GM03348 (cell line): ENCODE measurements around the gene CACNA1S.

Source experiments
- DNase-seq: peaks from one replicate; pipeline ENCODE4 v3.0.0; 2012; ENCODE audit warnings: low spot score

Gene CACNA1S

DNA sequence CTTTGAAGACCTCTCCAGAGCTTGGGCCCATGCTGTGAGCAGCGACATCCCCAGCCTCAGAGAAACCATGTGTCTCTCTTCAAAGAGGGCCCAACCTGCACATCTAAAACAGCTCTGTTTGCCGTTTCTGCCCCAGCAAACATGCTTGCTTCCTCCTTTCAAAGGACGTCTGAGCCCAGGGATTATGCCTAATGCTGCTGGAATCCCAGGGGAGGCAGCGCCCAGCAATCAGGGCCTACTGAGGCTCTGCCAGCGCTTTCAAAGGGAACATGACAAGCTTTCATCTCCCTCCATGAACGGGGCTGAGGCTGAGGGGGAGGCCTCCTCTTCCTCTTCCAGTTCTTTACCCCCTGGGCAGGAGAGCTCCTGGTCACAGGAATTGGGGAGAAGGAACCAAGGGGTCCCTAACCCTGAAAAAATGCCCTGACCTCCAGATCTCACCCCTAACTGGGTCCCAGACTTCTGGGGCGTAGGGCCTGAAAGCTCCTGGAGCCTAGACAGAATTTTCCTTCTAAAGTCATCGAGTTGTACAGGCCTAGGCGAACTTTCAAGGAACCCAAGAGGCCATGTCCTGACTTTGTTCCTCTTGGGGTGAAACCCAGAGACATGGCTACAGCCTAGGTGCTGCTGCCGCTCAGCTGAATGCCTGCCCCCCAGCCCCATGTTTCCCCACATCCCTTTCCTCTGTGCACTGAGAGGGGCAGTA is 28.2 kb upstream of the CACNA1S start:
- no peak for DNase-seq

DNA sequence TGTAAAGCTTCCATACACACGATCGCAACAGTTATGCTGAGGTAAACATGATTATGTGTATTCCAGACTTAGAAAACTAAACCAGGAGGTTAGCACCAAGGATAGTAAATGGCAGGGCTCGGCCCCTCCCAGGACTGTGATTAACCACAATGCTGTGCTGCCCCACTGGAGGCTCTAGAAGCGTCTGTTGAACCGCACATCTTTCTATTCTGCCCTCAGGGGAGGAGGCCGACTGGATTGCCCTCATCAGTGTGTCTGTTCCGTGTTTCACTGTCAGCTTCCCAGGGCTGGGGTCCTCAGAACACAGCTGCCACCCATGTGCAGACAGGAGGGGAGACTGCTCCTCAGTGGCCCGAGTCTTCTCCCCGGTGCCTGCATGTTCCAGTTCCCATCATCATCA is 27.5 kb upstream of the CACNA1S start:
- no peak for DNase-seq

DNA sequence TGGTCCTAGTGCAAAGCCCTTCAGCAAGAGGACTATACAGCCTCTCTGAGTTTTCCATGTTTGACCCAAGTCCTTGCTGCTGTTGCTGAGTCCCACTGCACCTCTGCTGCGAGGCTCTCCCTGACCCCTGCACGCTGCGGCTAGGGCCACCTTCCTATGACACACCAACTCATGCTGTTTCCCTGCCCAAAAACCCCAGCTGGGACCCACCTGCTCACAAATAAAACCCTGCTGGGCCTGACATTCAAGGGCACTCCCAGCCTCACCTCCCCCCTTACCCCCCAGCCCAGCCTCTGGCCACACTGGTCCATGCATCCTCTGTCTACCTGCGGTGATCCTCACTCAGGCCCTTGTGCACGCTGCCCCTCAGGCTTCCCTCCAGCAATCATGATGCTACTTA is 27.1 kb upstream of the CACNA1S start:
- no peak for DNase-seq

DNA sequence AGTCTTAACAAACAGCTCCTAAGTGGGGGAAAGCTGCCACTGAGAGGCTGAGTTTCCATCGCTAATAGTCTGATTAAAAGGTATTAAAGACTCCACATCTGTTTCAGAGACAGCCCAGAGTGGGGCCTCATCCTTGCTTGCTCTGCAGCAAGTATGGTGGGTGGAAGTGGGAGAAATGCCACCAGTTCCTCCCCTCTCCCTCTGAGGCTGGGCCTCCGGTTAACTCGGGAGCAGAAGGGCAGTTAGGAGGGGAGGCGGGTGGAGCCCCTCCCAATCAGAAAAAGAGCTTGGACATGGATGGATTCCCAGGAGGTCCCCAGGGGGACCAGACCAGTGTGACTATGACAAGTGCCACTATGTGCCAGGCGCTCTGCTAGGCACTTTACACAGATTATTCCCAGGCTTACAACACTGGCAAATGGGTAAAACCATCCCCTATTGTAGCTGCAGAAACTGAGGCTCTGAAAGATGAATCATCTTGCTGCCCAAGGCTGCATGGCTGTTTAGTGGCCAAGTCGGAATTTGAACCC is 26.1 kb upstream of the CACNA1S start:
- DNase-seq = no peak

DNA sequence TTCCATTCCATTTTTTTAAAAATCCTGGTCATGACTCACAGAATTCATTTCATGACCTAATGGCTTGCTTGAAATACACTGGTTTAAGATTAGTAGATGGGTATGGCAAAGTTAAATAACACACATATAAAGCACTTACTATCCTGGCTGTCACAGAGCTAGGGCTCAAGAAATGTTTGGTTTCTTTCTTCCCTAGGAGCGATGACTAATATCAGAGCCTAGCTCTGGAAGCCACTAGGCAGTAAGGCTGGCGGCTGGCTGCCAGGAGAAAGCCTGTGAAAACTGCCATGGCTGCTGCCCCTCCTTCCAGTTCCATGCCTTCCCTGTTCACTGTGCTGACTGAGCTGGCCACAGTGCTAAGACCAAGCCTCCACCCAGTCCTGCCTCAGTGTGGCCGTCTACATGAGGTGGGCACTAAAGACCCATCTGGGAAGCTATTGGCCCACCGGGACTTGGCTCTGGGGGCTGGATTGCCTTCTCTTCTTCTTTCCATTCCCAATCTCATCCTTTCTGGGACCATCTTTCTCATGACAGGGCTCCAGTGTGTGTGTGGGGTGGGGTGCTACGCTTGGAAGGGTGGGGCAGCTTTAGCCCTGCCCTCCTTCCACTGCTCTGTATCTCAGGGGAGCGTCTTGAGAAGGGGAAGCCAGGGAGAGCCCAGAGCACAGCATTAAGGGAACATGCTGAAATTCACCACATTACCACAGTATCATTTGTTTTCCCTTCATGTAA is 25.5 kb upstream of the CACNA1S start:
- DNase-seq = peak; percentile 85

DNA sequence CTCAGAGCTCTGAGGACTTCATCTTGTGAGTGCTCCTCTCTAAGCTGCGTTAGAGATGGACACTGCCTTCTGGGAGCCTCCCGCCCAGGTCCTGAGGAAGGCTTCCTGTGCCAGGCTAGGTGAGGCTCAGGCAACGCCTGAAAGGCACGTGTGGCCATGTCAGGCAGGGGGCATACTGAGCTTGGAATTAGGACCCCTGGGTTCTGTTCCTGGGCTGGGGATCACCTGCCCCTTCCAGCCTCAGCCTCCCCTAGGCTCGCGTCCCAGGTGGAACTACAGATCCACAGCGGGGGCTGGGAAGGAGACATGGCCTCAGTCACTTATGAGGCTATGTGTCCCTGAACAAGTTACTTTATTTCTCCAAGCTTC is 24.8 kb upstream of the CACNA1S start:
- no peak for DNase-seq

DNA sequence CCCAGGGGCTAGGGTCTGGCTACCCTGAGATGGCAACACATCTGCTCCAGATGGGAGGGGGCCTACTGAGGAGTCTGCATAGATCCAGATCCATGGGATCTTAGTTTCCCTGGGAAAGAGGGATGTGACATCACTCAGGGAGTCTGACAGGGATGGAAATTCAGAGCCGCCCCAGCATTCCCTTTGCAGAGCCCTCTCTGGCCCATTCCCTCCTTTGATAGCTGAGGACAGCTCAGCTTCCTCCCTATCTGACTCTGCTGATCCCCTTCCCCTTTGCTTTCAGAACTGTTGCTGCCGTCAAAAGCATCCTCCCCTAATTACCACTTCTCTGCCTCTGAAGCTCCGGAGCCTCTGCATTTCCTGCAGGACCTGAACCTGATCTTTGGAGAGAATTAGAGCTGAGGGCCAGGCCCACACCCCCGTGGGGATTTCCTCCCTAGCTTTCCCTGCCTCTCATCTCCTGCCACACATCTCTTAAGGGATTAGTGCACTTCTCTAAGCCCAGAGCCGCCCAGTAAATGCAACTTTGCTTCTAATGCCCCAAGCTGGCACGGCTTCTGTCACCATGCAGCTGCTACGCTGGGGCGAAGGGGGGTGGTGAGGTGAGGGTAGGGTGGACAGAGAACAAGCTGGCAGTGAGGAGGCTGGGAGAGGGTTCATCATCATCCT is 24.3 kb upstream of the CACNA1S start:
- no peak for DNase-seq

DNA sequence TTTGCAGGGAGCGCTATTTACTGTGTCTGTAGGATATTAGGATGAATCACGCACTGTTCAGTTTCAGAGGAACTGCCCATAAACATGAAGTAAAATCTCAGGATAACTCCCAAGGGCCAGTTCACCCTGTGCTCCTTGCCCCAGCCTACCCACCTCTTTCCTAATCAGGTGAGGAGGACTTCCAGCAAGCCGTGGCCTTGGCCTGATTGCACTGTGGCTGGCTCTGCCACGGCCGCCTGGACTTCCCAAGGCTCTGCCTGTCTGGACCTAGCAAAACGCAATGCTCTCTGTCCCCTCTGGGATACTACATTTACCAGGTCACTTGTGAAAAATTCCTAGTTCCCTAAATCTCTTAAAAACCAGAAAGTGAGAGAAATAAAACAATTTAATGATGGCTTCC is 22.2 kb upstream of the CACNA1S start:
- no peak for DNase-seq

DNA sequence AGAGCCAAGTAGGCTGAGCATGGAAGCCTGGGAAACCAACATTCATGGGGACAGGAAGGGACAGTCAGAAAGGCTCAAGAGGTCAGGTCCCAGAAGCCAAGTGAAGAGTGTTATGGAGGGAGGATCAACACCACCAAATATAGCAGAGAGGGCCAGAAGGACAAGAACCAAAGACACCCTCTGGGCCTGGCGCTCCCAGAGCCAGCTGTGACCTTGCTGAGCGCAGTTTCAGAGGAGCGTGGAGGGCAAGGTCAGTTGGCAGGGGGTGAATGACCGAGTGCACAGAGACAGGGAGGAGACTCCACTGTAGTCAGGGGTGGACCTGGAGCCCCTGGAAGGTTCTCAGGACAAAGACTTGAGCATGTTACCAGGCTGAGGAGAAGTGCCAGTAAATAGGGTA is 19.2 kb upstream of the CACNA1S start:
- no peak for DNase-seq

DNA sequence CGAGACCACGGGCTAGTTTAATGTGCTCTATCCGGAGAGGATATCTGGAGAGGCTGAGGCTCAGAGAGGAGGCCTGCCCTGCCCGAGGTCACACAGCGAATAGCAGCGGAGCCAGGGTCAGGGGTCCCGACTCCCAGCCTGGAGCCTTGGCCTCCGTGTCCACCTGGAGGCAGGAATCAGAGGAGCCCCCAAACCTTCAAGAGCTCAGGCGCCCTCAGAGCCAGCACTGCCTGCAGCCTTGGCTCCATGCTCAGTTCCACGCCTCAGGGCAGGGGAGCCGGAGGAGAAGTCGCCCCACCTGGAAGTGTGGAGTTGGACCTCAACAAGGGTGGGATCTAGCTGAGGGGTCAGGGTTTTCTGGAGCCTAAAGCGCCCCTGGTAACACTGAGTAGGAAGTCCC is 16.7 kb upstream of the CACNA1S start:
- DNase-seq = no peak

DNA sequence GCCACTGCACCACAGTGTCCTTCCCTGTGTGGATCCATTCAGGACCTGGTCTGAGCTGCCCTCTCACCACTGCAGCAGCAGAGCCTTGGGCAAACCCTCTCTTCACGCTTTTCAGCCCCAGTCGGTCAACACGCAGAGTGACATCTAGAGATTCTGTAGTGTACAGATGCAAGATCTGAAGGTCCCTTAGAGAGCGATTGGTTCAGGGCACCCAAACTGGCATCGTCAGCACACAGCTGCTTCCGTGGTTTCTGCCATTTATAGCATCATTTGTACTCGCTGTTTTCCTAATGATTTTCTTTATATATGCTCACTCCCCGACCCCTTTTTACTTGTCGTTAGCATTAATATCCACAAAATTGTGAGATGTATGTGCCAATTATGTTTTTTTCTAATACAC is 16.2 kb upstream of the CACNA1S start:
- DNase-seq = no peak

DNA sequence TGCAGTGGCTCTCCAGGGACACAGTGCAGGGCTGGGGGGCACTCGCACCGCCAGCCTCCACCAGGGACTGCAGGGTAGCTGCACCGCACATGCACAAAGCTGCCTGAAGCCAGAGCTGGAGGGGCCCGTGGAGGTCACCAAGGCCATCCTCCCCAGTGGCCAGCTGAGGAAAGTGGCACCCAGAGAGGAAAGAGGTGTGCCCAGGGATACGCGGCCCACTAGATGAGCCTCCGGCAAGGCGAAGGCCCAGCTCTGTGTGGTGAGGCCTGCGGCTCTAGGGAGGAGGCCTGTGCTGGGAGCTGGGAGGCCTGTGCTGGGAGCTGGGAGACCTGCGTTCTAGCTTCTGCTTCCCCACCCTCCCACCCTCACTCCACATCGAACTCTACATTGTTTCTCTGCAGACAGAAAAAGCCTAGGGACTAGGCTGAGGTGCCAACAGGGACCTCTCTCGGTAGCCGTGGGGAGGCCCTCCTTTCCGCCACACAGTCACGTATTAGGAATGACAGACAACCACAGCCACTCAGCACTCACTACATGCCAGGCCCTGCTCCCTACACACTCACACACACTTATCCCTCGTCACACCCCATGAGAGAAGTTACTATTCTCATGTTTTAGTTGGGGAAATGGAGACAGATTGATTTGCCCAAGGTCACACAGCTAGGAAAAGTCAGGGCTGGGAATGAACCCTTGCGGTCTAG is 15.7 kb upstream of the CACNA1S start:
- no peak for DNase-seq

DNA sequence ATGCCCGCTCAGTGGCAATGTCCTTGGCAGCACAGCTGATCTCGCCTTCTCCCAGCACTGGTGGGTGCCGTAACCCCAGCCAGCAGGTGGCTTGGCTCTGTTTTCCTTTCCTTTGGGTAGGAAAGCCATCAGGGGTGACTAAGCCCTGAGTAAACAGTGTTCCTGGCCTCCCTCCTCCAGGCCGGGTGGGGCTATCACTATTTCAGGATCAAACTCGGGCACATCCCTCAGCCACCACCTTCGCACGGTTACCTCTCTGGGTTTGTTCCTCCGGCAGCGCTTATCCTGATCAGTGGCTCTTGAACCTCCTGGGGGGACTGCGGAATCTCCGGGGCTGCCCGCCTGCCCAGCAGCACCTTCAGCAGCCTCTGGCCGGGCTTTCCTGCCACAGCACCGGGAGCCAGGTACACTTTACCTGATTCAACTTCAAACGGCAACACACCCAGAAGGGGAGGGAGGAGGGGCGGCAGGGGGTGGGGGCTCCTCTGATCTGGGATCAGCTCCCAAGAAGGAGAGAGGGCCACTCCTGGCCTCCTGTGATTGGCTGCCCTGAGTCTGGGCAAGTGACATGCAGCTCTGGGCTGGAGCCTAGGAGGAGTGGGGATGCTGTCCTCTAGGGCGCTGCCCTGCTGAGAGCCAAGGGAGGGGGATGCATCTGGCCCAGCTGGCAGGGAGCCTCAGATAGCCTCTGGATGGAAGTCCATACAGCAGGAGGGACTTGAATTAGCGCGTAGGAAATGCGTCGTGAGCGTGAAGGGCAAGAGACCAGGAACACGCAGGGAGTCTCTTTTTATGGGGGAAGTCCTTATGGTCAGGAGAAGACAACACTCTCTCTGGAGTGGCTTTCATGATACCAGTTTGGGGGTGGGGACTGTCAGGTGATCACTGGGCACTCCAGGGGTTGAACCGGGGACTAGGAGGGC is 14.9 kb upstream of the CACNA1S start, which contains the start of gene ASCL5:
TSS of gene ASCL5 (minus strand) at position 353 of the 923 bp plus-strand sequence. CDS start 11,812 bp downstream, outside the sequence.
- no peak for DNase-seq

DNA sequence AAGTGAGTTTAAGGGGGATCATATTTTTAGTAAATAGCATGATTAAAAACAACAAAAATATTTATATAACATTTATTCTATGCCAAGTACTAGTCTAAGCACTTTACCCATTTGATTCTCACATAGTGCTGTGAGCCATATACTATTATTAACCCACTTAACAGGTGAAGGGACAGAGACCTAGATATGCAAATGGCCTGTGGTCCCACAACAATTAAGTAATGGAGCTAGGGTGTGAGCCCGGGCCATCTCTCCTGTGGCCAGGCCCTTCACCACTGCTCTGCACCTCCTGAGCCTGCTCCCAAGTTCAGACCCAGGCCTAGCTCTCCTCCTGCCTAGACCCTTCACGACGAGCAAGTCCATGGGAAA is 14.2 kb upstream of the CACNA1S start:
- DNase-seq = no peak

DNA sequence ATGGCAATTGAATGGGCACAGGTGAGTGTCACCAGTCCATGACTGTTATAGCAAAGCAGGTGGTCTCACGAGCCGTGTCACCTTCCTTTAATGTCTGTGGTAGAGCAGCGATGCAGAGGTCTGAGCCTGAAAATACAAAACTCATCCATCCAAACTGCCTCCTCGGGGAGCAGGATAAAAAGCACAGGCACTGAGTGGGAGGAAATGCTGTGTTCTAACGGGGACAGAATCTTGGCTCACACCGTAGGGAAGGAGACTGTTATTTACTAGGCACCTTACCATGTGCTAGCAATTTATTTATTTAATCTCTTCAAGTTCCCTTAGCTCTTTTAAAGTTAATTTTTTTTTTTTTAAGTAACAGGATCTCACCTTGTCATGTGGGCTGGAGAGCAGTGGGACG is 13.6 kb upstream of the CACNA1S start:
- no peak for DNase-seq

DNA sequence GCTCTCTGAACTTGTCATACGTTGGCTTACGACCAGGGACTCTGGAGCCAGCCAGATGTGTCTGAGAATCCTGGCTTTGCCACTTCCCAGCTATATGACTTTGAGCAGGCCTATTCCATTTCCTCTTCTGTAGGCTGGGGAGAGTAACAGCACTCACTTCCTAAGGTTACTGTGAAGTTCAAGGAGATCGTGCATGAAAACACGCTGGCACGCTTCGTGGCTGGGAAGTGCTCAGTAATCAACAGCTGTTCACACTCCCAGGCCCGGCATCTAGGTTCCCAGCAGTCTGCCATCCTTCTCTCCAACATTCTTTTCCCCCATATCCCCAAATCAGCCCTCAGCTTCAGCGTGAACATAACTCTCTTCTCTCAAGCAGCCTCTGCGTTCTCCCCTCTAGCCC is 12.8 kb upstream of the CACNA1S start:
- DNase-seq = no peak

DNA sequence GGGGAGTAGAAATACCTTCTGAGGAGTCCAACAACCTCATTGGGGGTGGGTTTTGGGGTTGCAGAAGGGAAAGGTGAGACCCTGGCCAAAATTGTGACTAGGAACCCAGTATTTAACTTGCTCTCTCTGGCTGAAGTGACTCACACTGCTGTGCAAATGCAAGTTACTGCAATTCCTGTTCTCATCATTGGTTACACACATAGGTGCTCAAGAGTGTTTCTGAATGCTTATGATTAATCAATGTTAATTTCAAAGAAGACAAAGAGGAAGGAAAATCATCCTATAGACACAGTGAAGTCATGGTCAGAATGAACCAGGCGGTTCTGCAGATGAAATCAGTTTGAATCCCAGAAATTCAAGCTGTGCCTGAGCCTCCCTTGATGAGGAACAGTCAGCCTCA is 11.6 kb upstream of the CACNA1S start:
- no peak for DNase-seq

DNA sequence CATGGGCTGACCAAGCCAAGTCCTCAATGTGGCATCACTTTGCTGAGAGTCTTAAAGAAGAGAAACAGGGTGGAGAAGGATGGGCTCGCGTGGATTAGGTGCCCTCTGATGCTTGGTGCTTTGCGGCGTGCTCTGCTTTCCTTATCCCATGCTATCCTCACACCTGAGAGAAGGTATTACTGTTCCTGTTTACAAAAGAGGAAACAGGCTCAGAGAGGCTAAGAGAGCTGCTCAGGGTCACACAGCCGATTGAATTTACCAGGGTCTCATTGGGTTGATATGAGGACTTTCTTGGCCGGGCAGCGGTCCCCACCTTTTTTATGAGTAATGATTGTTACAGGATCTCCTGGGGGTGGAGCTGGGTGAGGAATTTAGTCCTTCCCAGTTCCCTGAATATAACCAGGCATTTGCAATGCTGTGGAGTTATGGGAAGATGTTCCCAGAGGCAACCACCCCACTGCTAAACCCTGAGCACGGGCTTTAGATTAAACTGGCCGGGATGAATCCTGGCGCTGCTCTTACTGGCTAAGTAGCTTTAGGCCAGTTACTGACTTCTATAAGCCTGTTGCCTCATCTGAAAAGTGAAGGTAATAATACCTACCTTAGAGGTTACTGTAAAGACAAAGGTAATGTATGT is 10.2 kb upstream of the CACNA1S start:
- DNase-seq = no peak

DNA sequence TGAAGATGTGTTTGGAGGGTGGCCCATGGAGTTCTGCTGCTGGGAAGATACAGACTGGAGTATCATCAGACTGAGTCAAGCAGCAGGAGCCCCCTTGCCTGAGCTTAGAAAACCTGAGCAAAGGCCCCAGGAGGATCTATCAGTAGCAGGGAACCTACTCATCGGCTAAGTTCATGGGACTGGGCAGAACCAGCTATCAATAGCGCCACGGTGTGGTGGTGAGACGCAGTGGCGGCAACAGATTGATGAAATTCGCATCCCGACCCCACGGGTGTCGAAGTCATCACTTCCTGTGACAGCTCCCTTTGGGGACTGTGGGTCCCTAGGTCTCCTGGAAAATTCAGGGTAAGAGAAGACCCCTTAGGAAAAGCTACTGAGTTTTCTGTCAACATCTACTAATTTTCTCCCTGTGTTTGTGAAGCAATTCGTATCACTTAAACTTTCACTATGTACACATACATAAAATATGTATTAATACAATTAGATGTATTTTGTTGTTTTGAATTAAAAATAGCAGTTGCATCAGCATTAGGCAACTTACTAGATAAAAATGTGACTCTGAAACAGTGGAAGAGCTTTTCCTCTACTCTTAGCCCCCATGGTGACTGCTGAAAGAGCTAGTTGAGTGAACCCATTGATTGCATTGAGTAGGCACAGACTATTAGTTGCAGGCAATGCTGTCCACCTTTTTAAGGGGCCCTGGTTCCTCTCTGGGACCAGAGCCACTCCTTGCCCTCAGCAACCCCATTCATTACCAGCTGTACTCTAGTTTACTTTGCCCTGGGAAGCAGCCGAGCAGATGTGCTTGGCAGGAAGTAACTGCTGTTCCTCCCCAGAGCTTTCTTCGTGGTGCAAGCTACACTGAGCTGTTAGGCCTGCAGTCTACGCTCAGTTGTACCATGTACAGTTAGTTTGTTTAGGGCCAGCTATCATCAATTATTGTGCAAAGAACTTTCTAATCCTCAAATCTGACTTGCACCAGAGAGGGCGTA is 7.3 kb upstream of the CACNA1S start:
- peak; percentile 34 for DNase-seq

DNA sequence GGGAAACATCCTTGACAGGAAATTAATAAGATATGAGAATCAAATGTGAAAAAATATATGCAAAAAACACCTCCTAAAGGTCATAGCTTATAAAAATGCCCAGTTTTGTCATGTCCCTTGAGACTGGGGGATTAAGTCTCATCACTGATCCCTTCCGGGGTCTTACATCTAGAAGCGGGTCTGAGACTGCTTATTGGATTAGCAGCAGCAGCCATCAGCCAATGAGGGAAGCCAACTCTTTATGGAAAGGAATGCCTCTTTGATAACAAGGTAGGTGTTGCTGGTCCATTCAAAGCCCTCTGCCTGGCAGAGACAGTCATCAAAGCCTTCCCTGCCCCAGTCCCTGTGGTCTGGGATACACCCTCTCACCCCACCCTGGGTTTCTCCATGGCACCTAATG is 3.9 kb upstream of the CACNA1S start:
- DNase-seq = no peak
